Lung (tissue), 12 donors: ENCODE measurements around the gene RIPK3. TPM values are rescaled to one million over a fixed set of nuclear protein-coding genes. Genes with fewer than 3 reads are reported as not detected.

ENCODE experiments used
- ATAC-seq: fragments of 200-7000 bp; cut with Tn5 transposase; one replicate; pipeline ENCODE4 v1.9.1; 2020; ENCODE audit warnings: moderate number of reproducible peaks; ENCODE audit not compliant: insufficient read depth, low FRiP score
- DNase-seq, 3 donors: peaks; one replicate each; pipeline ENCODE4 v3.0.0-alpha.2; 2013 to 2017
- H3K27ac ChIP-seq, 2 donors: one replicate each; pipeline ENCODE4 v1.5.1; 2013; ENCODE audit warnings: mild to moderate bottlenecking in 2 of 2, moderate library complexity in 2 of 2, control low read depth in 1 of 2, inconsistent platforms in 1 of 2, low read depth in 1 of 2, low read length in 1 of 2
- H3K27me3 ChIP-seq, 3 donors: one replicate each; pipeline ENCODE4 v1.5.1; 2013; ENCODE audit warnings: low read length in 2 of 3; ENCODE audit not compliant: control insufficient read depth in 3 of 3, insufficient read depth in 3 of 3
- H3K36me3 ChIP-seq, 4 donors: one replicate each; pipeline ENCODE4 v1.5.1; 2013; ENCODE audit warnings: low read length in 4 of 4, mild to moderate bottlenecking in 1 of 4, moderate library complexity in 1 of 4; ENCODE audit not compliant: control insufficient read depth in 4 of 4, insufficient read depth in 4 of 4
- H3K4me1 ChIP-seq, 5 donors: one replicate each; pipeline ENCODE4 v1.5.1; 2013; ENCODE audit warnings: low read length in 5 of 5, mild to moderate bottlenecking in 2 of 5, moderate library complexity in 1 of 5; ENCODE audit not compliant: control insufficient read depth in 5 of 5, insufficient read depth in 5 of 5
- H3K4me3 ChIP-seq: one replicate; pipeline ENCODE4 v1.5.1; 2013; ENCODE audit warnings: mild to moderate bottlenecking, control low read depth, moderate library complexity
- H3K9ac ChIP-seq, 2 donors: one replicate each; pipeline ENCODE4 v1.5.1; 2013; ENCODE audit warnings: low read length in 2 of 2, control low read depth in 1 of 2; ENCODE audit not compliant: insufficient read depth in 1 of 2
- H3K9me3 ChIP-seq, 4 donors: one replicate each; pipeline ENCODE4 v1.5.1; 2013; ENCODE audit warnings: low read length in 3 of 4, mild to moderate bottlenecking in 1 of 4, moderate library complexity in 1 of 4; ENCODE audit not compliant: control insufficient read depth in 4 of 4, insufficient read depth in 3 of 4
- WGBS, 2 donors: extraction: QIAGEN DNeasy Blood & Tissue Kit; methylation state at CpG; one replicate each; pipeline ENCODE4 v1.1.7; 2013; 5-methylcytosine and 5-hydroxymethylcytosine counted together
- polyA plus RNA-seq, 2 donors: library from polyadenylated mRNA; stranded (reverse); fragments of 200-250 nt; gene quantifications; one replicate each; pipeline ENCODE4 v1.2.1, GENCODE V29; 2013
- total RNA-seq, 2 donors: library from RNA; depleted of rRNA in 1 of 2; stranded (reverse); fragments of >200 nt in 1 of 2; gene quantifications; one replicate each; pipeline ENCODE4 v1.2.1, GENCODE V29; 2014 to 2021
- TF ChIP-seq, protein P1 (sequence below): IDR thresholded peaks from 2 replicates; pipeline ENCODE4 v1.5.1; 2012; ENCODE audit warnings: mild to moderate bottlenecking; ENCODE audit errors: control extremely low read depth, extremely low read depth
- donor health status: control.
- donor health status: control.
- donor health status: Bipolar disorder and iron deficiency.
- donor health status: healthy.
- donor health status: DM: yes; HTN: yes; CAD: no.

The RIPK3 gene
- total and polyA plus RNA-seq, 4 donors, result 6.4 to 26.0 (median 18.2) TPM

DNA sequence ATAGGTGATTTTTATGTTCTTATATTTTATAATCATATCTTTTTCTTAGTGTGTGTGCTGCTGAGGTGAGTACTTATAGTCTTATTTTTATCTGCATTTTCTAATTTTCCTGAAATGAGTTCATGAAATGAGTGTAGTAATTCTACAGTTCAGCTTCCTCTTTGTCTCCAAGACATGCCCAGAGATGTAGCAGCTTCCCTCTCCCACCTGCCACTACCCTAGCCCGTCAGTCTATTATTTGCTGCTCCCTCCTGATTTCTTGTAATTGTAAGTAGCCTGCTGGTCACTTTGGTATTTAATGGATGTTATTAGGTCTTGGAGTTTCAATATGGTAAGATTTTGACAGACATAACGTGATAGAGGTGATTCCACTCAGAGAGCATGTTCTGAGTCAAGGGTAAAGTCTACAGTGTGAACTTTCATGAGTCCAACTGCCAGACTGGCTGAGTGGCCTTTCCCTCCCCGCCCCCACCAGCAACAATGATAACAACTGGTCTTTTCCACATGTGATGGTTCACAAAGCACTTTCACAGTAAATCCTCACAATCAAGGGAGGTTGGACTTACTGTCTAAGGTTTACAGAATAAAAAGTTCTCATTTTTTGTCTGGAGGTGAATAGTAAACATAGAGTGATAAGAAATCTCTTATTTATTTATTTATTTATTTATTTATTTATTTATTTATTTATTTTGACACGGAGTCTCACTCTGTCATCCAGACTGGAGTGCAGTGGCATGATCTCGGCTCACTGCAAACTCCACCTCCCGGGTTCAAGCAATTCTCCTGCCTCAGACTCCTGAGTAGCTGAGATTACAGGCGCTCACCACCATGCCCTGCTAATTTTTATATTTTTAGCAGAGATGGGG is 4.2 kb upstream of the RIPK3 start:
- no peak overlapping the region for H3K4me3 ChIP-seq
- H3K4me1 ChIP-seq, result peaks cover 0 to 9% (median 2%) of the 10 kb centered on the region in 5 donors
- WGBS, 2 donors, result 77 to 79% methylated on average over 7 of the region's 7 CpGs
- no peaks in the 10 kb centered on the region for H3K36me3 ChIP-seq
- TF ChIP-seq, protein P1, sequence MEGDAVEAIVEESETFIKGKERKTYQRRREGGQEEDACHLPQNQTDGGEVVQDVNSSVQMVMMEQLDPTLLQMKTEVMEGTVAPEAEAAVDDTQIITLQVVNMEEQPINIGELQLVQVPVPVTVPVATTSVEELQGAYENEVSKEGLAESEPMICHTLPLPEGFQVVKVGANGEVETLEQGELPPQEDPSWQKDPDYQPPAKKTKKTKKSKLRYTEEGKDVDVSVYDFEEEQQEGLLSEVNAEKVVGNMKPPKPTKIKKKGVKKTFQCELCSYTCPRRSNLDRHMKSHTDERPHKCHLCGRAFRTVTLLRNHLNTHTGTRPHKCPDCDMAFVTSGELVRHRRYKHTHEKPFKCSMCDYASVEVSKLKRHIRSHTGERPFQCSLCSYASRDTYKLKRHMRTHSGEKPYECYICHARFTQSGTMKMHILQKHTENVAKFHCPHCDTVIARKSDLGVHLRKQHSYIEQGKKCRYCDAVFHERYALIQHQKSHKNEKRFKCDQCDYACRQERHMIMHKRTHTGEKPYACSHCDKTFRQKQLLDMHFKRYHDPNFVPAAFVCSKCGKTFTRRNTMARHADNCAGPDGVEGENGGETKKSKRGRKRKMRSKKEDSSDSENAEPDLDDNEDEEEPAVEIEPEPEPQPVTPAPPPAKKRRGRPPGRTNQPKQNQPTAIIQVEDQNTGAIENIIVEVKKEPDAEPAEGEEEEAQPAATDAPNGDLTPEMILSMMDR, result no peak
- DNase-seq (no peak), ATAC-seq (no peak)
- H3K27me3 ChIP-seq, result peaks cover 0 to 30% (median 29%) of the 10 kb centered on the region in 3 donors
- no peak overlapping the region for H3K27ac ChIP-seq
- no peaks in the 10 kb centered on the region for H3K9me3 ChIP-seq
- no peak overlapping the region for H3K9ac ChIP-seq

DNA sequence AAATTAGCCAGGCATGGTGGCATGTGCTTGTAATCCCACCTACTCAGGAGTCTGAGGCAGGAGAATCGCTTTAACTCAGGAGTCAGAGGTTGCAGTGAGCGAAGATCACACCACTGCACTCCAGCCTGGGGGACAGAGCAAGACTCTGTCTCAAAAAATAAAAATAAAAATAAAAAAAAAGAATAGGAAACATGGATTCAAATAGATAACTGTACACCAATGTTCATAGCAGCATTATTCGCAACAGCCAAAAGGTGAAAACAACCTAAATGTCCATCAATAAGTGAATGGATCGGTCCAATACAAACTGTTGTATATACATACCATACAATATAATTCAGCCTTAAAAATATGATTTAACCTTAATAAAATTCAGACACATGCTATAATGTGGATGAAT is 3.1 kb upstream of the RIPK3 start:
- Histone ChIP-seq H3K27me3 (peaks cover 0 to 33% (median 32%) of the 10 kb centered on the region in 3 donors), H3K4me3 (no peak overlapping the region), H3K9me3 (no peaks in the 10 kb centered on the region), H3K27ac (no peak overlapping the region), H3K4me1 (peaks cover 0 to 14% (median 7%) of the 10 kb centered on the region in 5 donors), H3K36me3 (no peaks in the 10 kb centered on the region), H3K9ac (no peak overlapping the region)
- WGBS, 2 donors, result 96 to 99% methylated on average over 4 of the region's 4 CpGs
- TF ChIP-seq, protein P1, result no peak
- ATAC-seq (no peak), DNase-seq (no peak)

DNA sequence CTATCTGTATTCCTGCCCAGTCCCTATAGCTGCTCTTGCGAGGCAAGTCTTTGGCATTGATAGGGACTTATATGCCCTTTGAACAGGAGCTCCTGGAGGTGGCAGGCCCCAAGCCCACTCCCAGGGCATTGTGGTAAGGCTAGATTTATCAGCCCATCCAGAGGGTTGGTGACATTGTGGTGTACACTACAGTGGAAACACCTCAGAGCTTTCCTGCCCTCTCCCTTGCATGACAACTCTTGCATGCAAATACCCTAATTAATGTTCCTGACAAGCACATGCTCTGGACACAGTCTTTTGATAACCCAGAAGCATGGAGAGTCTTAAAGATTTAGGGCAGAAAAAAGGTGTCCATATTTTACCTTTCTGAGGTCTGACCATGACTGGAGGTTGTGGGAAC is 815 bp upstream of the RIPK3 start:
- no peak overlapping the region for H3K27ac ChIP-seq
- no peaks in the 10 kb centered on the region for H3K9me3 ChIP-seq
- H3K4me1 ChIP-seq, result peaks cover 0 to 17% (median 7%) of the 10 kb centered on the region in 5 donors
- no peak overlapping the region for H3K9ac ChIP-seq
- peaks cover 0 to 5% (median 0%) of the 10 kb centered on the region in 4 donors for H3K36me3 ChIP-seq
- DNase-seq, result no peak
- no peak overlapping the region for H3K4me3 ChIP-seq
- TF ChIP-seq, protein P1, result no peak
- no peak for ATAC-seq
- peaks cover 0 to 54% (median 44%) of the 10 kb centered on the region in 3 donors for H3K27me3 ChIP-seq
- WGBS, 2 donors, result 98 to 100% methylated on average over 1 of the region's 1 CpG
